ENCODE data around the gene KRTAP9-6. TPM values are rescaled to one million over a fixed set of nuclear protein-coding genes. Genes with fewer than 3 reads are reported as not detected.
"Not testable (repeated sequence)": the region's sequence is repeated elsewhere in the genome, so short reads cannot be mapped to it uniquely, and the experiment has no call there.

The KRTAP9-6 gene
- total RNA-seq, 2 experiments from 2014 or later: not detected

DNA sequence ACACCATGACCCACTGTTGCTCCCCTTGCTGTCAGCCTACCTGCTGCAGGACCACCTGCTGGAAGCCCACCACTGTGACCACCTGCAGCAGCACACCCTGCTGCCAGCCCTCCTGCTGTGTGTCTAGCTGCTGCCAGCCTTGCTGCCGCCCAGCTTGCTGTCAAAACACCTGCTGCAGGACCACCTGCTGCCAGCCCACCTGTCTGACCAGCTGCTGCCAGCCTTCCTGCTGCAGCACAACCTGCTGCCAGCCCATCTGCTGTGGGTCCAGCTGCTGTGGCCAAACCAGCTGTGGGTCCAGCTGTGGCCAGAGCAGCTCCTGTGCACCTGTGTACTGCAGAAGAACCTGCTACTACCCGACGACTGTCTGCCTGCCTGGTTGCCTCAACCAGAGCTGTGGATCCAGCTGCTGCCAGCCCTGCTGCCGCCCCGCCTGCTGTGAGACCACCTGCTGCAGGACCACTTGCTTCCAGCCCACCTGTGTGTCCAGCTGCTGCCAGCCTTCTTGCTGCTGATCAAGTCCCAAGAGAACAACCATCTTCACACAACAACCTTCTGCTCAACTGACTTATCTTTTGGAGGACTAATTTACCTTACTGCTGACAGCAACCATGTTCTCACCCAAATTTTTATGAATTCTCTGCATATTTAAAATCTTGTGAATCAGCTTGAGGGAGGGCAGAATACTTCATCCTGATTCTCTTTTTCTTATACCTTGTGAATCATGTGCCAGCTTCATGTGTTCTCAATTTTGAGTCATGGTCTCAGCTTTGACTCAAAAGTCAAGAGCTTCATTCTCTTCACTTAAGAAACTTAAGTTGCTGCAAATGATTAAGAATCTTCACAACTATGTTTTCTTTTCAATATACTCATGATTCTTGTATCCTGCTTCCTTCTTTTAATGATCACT lies 9.5 kb upstream of the KRTAP9-6 start, which contains the start of gene KRTAP9-9:
TSS of gene KRTAP9-9 (plus strand) at position 4 of the 910 bp plus-strand sequence.
- not testable (repeated sequence) for H3K36me3 Mint-ChIP-seq, H3K4me3 Mint-ChIP-seq, H3K9me3 Mint-ChIP-seq, H3K27ac Mint-ChIP-seq, H3K4me1 Mint-ChIP-seq, H3K27me3 Mint-ChIP-seq, DNase-seq

DNA sequence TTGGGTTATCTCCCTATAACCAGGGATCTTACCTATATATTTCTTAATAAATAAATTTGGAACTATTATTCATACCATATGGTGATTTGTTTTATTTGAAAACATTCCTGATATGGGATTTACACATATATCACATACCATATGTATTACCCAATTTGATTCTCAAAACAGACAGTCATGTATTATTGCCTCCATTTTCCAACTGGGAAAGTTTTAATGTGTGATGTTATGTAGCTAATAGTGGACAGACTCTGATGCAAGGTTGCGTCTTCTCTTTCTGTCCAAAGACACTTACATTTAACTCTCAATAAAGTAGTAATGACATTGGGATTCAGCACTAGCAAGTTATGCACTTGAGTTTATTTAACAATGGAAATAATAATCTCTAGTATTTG lies 8.9 kb upstream of the KRTAP9-6 start:
- no peak overlapping the region for H3K4me3 Mint-ChIP-seq
- DNase-seq: no peak
- no peaks in the 10 kb centered on the region for H3K36me3 Mint-ChIP-seq
- no peak overlapping the region for H3K27ac Mint-ChIP-seq
- H3K4me1 Mint-ChIP-seq: peaks cover 12% of the 10 kb centered on the region
- no peaks in the 10 kb centered on the region for H3K27me3 Mint-ChIP-seq
- H3K9me3 Mint-ChIP-seq: no peaks in the 10 kb centered on the region

DNA sequence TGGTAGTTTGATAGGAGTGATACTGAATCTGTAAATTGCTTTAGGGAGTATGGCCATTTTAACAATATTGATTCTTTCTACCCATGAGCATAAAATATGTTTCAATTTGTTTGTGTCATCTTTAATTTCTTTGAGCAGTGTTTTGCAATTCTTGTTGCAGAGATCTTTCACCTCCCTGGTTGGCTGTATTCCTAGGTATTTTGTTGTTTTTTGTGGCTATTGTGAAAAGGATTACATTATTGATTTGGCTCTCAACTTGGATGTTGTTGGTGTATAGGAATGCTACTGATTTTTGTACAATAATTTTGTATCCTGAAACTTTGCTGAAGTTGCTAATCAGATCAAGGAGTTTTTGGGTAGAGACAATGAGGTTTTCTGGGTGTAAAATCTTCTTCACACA lies 6.8 kb upstream of the KRTAP9-6 start:
- no peaks in the 10 kb centered on the region for H3K27me3 Mint-ChIP-seq
- H3K36me3 Mint-ChIP-seq: no peaks in the 10 kb centered on the region

DNA sequence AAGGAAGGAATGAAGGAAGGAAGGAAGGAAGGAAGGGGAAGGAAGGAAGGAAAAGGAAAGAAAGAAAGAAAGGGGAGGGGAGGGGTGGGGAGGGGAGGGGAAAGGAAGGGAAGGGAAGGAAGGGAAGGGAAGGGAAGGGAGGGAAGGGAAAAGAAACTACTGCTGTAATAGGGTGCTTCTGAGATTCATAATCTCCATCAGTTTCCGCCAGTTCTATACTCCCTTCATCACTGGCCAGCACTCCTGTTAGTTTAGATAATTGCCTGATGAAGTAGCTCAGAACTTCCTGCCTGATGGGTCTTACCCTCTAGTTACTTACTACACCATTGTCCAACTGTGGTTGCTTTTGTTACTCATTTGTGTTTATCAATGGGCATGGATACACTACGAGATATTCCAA lies 2.0 kb upstream of the KRTAP9-6 start:
- H3K36me3 Mint-ChIP-seq: no peaks in the 10 kb centered on the region
- H3K27ac Mint-ChIP-seq: no peak overlapping the region
- H3K9me3 Mint-ChIP-seq: no peaks in the 10 kb centered on the region
- no peaks in the 10 kb centered on the region for H3K27me3 Mint-ChIP-seq
- H3K4me3 Mint-ChIP-seq: no peak overlapping the region
- H3K4me1 Mint-ChIP-seq: peaks cover 17% of the 10 kb centered on the region
- no peak for DNase-seq

More for the DNA sequence above, 6.8 kb upstream of the KRTAP9-6 start:
- DNase-seq: no peak
- H3K4me1 Mint-ChIP-seq: peaks cover 11% of the 10 kb centered on the region
- no peak overlapping the region for H3K27ac Mint-ChIP-seq
- H3K4me3 Mint-ChIP-seq: no peak overlapping the region
- no peaks in the 10 kb centered on the region for H3K9me3 Mint-ChIP-seq

DNA sequence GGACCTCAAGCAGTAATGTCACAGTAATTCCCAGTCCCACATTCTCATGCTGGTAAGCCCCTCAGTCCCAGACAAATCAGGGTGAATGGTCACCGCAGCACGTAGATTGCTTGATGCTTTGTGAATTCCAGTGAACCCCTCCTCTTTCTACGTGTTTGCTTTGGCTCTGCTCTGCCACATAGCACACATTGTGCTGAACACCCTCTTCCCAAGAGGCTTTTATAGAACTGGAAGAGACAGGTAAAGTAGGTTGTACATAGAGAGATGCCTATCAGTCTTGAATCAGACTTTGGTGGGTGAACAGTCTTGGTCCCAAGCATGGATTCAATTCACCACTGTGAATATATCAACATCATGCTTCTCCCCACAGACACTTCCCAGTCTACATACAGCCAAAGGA lies 579 bp upstream of the KRTAP9-6 start:
- Mint-ChIP-seq H3K4me1 (peaks cover 17% of the 10 kb centered on the region), H3K27me3 (no peaks in the 10 kb centered on the region), H3K27ac (no peak overlapping the region), H3K36me3 (no peaks in the 10 kb centered on the region), H3K9me3 (no peaks in the 10 kb centered on the region), H3K4me3 (no peak overlapping the region)
- DNase-seq: no peak

DNA sequence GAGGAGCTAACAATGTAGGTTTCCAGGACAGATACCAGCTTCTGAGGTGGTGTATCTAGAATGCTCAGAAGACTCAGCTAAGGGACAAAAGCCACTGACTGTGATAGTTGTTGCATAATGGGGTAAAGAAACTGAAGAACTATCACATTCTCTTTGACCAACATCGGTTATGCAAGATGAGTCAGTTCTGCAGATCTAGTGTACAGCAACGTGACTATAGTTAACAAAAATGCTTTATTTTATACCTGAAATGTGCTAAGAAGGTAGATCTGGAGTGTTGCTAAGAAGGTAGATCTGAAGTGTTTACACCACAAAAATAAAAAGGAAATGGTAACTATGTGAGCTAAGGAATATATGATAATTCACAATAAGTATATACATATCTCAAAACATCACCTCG lies 2.5 kb downstream of the KRTAP9-6 start:
- Mint-ChIP-seq H3K27ac (no peak overlapping the region), H3K4me1 (peaks cover 6% of the 10 kb centered on the region), H3K36me3 (no peaks in the 10 kb centered on the region), H3K4me3 (no peak overlapping the region), H3K27me3 (no peaks in the 10 kb centered on the region), H3K9me3 (no peaks in the 10 kb centered on the region)
- no peak for DNase-seq

DNA sequence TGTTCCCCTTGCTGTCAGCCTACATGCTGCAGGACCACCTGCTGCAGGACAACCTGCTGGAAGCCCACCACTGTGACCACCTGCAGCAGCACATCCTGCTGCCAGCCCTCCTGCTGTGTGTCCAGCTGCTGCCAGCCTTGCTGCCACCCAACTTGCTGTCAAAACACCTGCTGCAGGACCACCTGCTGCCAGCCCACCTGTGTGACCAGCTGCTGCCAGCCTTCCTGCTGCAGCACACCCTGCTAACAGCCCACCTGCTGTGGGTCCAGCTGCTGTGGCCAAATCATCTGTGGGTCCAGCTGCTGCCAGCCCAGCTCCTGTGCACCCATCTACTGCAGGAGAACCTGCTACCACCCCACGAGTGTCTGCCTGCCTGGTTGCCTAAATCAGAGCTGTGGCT lies 6.1 kb downstream of the KRTAP9-6 start:
- not testable (repeated sequence) for H3K27me3 Mint-ChIP-seq, H3K27ac Mint-ChIP-seq, H3K9me3 Mint-ChIP-seq, H3K4me1 Mint-ChIP-seq, H3K4me3 Mint-ChIP-seq, H3K36me3 Mint-ChIP-seq, DNase-seq

DNA sequence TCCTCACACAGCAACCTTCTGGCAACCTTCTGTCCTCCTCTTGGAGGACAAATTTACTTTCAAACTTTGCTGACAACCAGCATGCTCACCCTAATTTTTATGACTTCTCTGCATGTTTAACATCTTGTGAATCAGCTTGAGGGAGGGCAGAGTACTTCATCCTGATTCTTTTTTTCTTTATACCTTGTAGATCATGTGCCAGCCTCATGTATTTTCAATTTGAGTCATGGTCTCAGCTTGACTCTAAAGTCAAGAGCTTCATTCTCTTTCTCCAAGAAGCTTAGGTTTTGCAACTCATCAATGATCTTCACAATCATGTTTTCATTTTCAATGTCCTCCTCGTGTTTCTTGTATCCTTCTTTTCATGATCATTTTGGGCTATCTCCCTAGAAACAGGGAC lies 6.7 kb downstream of the KRTAP9-6 start:
- H3K36me3 Mint-ChIP-seq: no peaks in the 10 kb centered on the region
- no peak overlapping the region for H3K27ac Mint-ChIP-seq
- H3K27me3 Mint-ChIP-seq: peaks cover 6% of the 10 kb centered on the region

DNA sequence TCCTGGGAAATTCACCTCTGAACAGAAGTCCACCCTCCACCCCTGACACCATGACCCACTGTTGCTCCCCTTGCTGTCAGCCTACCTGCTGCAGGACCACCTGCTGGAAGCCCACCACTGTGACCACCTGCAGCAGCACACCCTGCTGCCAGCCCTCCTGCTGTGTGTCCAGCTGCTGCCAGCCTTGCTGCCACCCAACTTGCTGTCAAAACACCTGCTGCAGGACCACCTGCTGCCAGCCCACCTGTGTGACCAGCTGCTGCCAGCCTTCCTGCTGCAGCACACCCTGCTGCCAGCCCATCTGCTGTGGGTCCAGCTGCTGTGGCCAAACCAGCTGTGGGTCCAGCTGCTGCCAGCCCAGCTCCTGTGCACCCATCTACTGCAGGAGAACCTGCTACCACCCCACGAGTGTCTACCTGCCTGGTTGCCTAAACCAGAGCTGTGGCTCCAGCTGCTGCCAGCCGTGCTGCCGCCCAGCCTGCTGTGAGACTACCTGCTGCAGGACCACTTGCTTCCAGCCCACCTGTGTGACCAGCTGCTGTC lies 10.5 kb downstream of the KRTAP9-6 start, which contains the start of gene KRTAP9-7:
TSS of gene KRTAP9-7 (plus strand) at position 51 of the 543 bp plus-strand sequence. CDS start at position 51, 0 bp downstream.
- H3K27ac Mint-ChIP-seq, H3K4me1 Mint-ChIP-seq, H3K9me3 Mint-ChIP-seq, H3K36me3 Mint-ChIP-seq, H3K27me3 Mint-ChIP-seq, DNase-seq, H3K4me3 Mint-ChIP-seq: not testable (repeated sequence)

More for the DNA sequence above, 6.7 kb downstream of the KRTAP9-6 start:
- Mint-ChIP-seq H3K4me3 (no peak overlapping the region), H3K9me3 (no peaks in the 10 kb centered on the region), H3K4me1 (no peaks in the 10 kb centered on the region)
- DNase-seq: no peak

DNA sequence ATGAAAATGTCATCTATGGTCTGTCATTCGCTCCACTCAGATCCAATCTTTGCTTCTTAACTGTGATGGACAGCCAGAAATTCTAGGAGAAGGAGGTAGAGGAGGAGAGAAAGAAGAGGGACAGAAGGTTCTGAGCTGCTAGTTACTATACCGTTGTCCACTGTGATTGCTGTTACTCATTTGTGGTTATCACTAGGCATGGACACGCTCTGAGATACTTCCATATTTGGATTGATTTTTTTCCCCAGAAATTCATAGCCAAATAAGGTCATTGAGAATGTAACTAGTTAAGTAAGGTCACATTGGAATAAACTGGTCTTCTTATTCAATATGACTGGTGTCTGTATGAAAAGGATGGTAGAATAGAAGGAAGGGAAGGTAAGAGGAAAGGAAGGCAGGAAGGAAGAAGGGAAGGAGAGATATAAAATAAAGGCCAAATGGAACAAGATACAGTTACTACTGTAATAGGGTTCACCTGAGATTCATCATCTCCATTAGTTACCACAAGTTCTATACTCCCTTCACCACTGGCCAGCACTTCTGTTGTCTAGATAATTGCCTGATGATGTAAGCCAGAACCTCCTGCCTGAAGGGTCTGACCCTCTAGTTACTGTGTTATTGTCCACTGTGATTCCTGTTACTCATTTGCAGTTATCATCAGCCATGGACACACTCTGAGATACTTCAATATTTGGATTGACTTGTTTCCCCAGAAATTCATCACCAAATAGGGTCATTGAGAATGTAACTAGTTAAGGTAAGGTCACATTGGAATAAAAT lies 13.2 kb downstream of the KRTAP9-6 start:
- H3K36me3 Mint-ChIP-seq: no peaks in the 10 kb centered on the region
- H3K27me3 Mint-ChIP-seq: peaks cover 6% of the 10 kb centered on the region
- H3K27ac Mint-ChIP-seq: no peak overlapping the region
- H3K4me1 Mint-ChIP-seq: no peaks in the 10 kb centered on the region
- H3K9me3 Mint-ChIP-seq: peaks cover 1% of the 10 kb centered on the region
- H3K4me3 Mint-ChIP-seq: no peak overlapping the region
- no peak for DNase-seq

DNA sequence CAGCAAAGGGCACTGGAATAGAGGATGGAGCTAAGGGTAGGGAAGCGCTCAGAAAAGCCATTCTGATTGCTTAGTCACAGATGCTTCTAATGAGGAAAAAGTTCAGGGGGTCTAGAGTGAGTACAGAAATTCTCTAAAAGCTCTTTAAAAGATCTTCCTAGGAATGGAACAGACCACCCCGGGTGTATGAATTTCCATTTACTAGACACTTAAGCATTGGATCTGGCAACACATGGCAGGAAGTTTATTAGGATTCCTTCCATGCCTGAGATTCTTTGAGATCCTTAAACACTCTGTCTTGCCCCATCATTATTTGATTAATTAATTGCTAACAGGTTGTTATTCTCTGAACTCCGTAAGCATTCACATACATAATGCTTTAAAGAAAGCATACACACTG lies 18.9 kb downstream of the KRTAP9-6 start:
- no peak for DNase-seq
- peaks cover 1% of the 10 kb centered on the region for H3K9me3 Mint-ChIP-seq
- no peaks in the 10 kb centered on the region for H3K27me3 Mint-ChIP-seq
- H3K36me3 Mint-ChIP-seq: no peaks in the 10 kb centered on the region
- H3K27ac Mint-ChIP-seq: no peak overlapping the region
- H3K4me1 Mint-ChIP-seq: peaks cover 8% of the 10 kb centered on the region
- no peak overlapping the region for H3K4me3 Mint-ChIP-seq

DNA sequence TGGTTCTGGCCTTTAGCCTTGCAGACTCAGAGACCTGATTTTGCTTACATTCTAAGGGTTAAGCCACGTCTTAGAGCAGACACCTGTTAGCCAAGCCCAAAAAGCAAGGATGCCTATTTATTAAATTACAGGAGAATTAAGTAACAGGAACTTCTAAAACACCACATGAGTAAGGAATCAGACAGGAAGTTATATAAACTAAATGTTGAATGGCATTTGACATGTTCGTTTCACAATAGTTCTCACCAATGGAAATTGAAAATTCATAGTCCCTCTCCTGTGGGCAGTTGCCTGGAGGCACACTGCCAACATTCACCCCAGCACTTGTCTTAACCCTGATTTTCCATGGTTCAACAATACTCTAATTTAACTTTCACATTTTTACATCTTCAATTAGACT lies 19.4 kb downstream of the KRTAP9-6 start:
- Mint-ChIP-seq H3K4me3 (no peak overlapping the region), H3K27me3 (no peaks in the 10 kb centered on the region), H3K36me3 (no peaks in the 10 kb centered on the region), H3K4me1 (peaks cover 8% of the 10 kb centered on the region), H3K27ac (no peak overlapping the region), H3K9me3 (peaks cover 1% of the 10 kb centered on the region)
- DNase-seq: no peak

DNA sequence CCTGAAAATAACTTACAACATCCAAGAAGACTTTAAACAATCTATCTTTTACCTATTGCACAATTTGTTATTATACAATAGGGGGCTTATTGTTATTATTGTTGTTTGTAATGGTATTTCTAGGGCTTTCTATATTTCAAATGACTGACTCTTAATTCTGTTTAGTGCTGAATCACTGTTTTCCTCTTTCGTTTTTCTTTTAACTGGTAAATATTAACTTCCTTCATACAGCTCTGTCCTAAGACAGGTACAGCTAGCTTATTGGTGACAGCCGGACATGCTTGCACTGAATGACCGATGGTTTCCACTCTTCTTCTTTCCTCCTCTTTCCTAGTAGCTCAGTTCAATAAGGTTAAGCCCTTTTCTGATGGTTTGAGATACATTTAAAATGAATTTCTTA lies 21.9 kb downstream of the KRTAP9-6 start:
- H3K4me3 Mint-ChIP-seq: no peak overlapping the region
- H3K4me1 Mint-ChIP-seq: peaks cover 8% of the 10 kb centered on the region
- H3K36me3 Mint-ChIP-seq: no peaks in the 10 kb centered on the region
- no peaks in the 10 kb centered on the region for H3K9me3 Mint-ChIP-seq
- H3K27me3 Mint-ChIP-seq: peaks cover 3% of the 10 kb centered on the region
- no peak overlapping the region for H3K27ac Mint-ChIP-seq
- DNase-seq: no peak

DNA sequence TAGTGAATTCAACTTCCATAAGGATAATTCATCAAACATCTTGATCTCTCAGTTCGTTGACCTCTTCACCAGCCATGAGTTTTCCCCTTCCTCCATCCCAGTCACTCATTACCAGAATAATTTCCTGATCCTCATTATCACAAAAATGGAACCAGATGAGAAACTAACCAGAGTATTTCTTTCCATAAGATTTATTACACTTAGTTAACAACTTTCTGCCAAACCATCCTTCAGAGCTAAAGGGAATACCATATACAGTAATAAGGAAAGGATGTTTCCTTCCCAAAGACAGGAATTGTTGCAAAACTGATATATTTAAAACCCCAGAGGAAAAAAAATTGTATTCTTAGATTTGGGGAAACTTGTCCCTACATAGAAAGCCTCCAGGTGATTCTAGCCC lies 28.8 kb downstream of the KRTAP9-6 start:
- no peaks in the 10 kb centered on the region for H3K36me3 Mint-ChIP-seq
- no peaks in the 10 kb centered on the region for H3K9me3 Mint-ChIP-seq
- no peaks in the 10 kb centered on the region for H3K4me1 Mint-ChIP-seq
- peaks cover 3% of the 10 kb centered on the region for H3K27me3 Mint-ChIP-seq
- no peak overlapping the region for H3K4me3 Mint-ChIP-seq
- H3K27ac Mint-ChIP-seq: no peak overlapping the region
- no peak for DNase-seq

DNA sequence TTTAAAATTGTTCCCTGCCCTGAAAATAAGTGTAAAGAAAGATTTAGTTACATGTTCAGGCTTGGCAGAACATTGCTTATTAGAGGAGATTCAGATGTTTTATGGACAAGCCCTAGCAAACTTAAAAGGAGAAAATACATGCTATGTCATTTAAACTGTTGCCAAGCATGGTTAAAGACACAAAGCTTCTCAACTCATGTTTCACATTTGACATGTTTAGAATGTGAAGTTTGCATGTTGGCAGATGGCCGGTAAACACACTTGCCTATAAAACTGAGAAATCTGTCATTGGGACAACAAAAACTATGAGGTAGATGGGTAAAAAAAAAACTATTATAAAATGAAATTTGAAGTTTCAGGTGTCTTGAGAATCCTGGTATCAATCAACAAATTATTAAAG lies 31.7 kb downstream of the KRTAP9-6 start:
- no peaks in the 10 kb centered on the region for H3K36me3 Mint-ChIP-seq
- H3K4me3 Mint-ChIP-seq: no peak overlapping the region
- no peak overlapping the region for H3K27ac Mint-ChIP-seq
- H3K4me1 Mint-ChIP-seq: peaks cover 9% of the 10 kb centered on the region
- H3K9me3 Mint-ChIP-seq: peaks cover 2% of the 10 kb centered on the region
- no peaks in the 10 kb centered on the region for H3K27me3 Mint-ChIP-seq
- DNase-seq: no peak

Measured in activated naive CD8-positive, alpha-beta T cell treated with anti-CD3 and anti-CD28 coated beads for 36 hours (primary cell).